IPS-20b (cell line): ENCODE results near the gene ARHGAP42.

ENCODE experiments used
- H3K27ac ChIP-seq: one replicate; pipeline ENCODE4 v1.5.1; 2013; ENCODE audit warnings: low read length
- H3K27me3 ChIP-seq: 2 replicates; pipeline ENCODE4 v1.6.1; 2013; ENCODE audit warnings: mild to moderate bottlenecking, low read length, inconsistent platforms; ENCODE audit not compliant: insufficient read depth
- H3K36me3 ChIP-seq: 2 replicates; pipeline ENCODE4 v1.6.1; 2013; ENCODE audit warnings: low read depth, mild to moderate bottlenecking, inconsistent platforms, low read length, moderate library complexity; ENCODE audit not compliant: insufficient read depth
- H3K4me1 ChIP-seq: 2 replicates; pipeline ENCODE4 v1.6.1; 2013; ENCODE audit warnings: mild to moderate bottlenecking, control low read depth, inconsistent platforms, low read length, moderate library complexity; ENCODE audit not compliant: insufficient read depth
- H3K4me3 ChIP-seq: 2 replicates; pipeline ENCODE4 v1.5.1; 2013; ENCODE audit warnings: mild to moderate bottlenecking, low read length, inconsistent platforms
- H3K9ac ChIP-seq: 2 replicates; pipeline ENCODE4 v1.6.1; 2013; ENCODE audit warnings: low read depth, mild to moderate bottlenecking, inconsistent platforms, low read length, moderate library complexity
- H3K9me3 ChIP-seq: 2 replicates; pipeline ENCODE4 v1.6.1; 2013; ENCODE audit warnings: mild to moderate bottlenecking, low read depth, low read length, inconsistent platforms; ENCODE audit not compliant: insufficient read depth

The ARHGAP42 gene

GRCh38 chr11:100963375-100963774, 276.3 kb downstream of the ARHGAP42 start:
- H3K9ac ChIP-seq: no peak overlapping the region
- no peak overlapping the region for H3K4me3 ChIP-seq
- no peaks in the 10 kb centered on the region for H3K27me3 ChIP-seq
- H3K9me3 ChIP-seq: no peaks in the 10 kb centered on the region
- H3K4me1 ChIP-seq: no peaks in the 10 kb centered on the region
- no peak overlapping the region for H3K27ac ChIP-seq
- H3K36me3 ChIP-seq: peaks cover 25% of the 10 kb centered on the region

GRCh38 chr11:100964435-100964834, 277.3 kb downstream of the ARHGAP42 start:
- Histone ChIP-seq H3K4me3 (no peak overlapping the region), H3K27me3 (no peaks in the 10 kb centered on the region), H3K9me3 (no peaks in the 10 kb centered on the region; the same call in 1 of the 2 replicates), H3K4me1 (no peaks in the 10 kb centered on the region), H3K9ac (no peak overlapping the region), H3K27ac (no peak overlapping the region), H3K36me3 (peaks cover 25% of the 10 kb centered on the region)

GRCh38 chr11:100965346-100965745, 278.3 kb downstream of the ARHGAP42 start:
- Histone ChIP-seq H3K9me3 (no peaks in the 10 kb centered on the region; the same call in 1 of the 2 replicates), H3K27ac (no peak overlapping the region), H3K4me3 (no peak overlapping the region), H3K9ac (no peak overlapping the region), H3K36me3 (peaks cover 25% of the 10 kb centered on the region), H3K27me3 (no peaks in the 10 kb centered on the region), H3K4me1 (no peaks in the 10 kb centered on the region)

- H3K36me3 ChIP-seq: peaks cover 22% of the 10 kb centered on the region
- H3K9me3 ChIP-seq: no peaks in the 10 kb centered on the region; the same call in 1 of the 2 replicates
- H3K27me3 ChIP-seq: no peaks in the 10 kb centered on the region
- H3K4me3 ChIP-seq: no peak overlapping the region
- H3K27ac ChIP-seq: no peak overlapping the region
- H3K4me1 ChIP-seq: no peaks in the 10 kb centered on the region
- no peak overlapping the region for H3K9ac ChIP-seq
Measured at GRCh38 chr11:100966366-100966765, 279.3 kb downstream of the ARHGAP42 start.

GRCh38 chr11:100969008-100969407, 281.9 kb downstream of the ARHGAP42 start:
- Histone ChIP-seq H3K27ac (no peak overlapping the region), H3K36me3 (peaks cover 6% of the 10 kb centered on the region; the same call in 1 of the 2 replicates), H3K27me3 (no peaks in the 10 kb centered on the region), H3K4me1 (no peaks in the 10 kb centered on the region), H3K9me3 (no peaks in the 10 kb centered on the region; the same call in 1 of the 2 replicates), H3K4me3 (no peak overlapping the region), H3K9ac (no peak overlapping the region)

- Histone ChIP-seq H3K27ac (no peak overlapping the region), H3K4me1 (no peaks in the 10 kb centered on the region), H3K4me3 (no peak overlapping the region), H3K9ac (no peak overlapping the region), H3K36me3 (peaks cover 8% of the 10 kb centered on the region; the same call in 1 of the 2 replicates), H3K9me3 (no peaks in the 10 kb centered on the region; the same call in 1 of the 2 replicates), H3K27me3 (peaks cover 3% of the 10 kb centered on the region; the same call in 1 of the 2 replicates)
Measured at GRCh38 chr11:100970283-100971164, 283.4 kb downstream of the ARHGAP42 start.

GRCh38 chr11:100972046-100972445, 285.0 kb downstream of the ARHGAP42 start:
- H3K27me3 ChIP-seq: peaks cover 18% of the 10 kb centered on the region
- no peaks in the 10 kb centered on the region for H3K4me1 ChIP-seq
- no peak overlapping the region for H3K9ac ChIP-seq
- peaks cover 23% of the 10 kb centered on the region for H3K36me3 ChIP-seq
- H3K9me3 ChIP-seq: no peaks in the 10 kb centered on the region; the same call in 1 of the 2 replicates
- no peak overlapping the region for H3K27ac ChIP-seq
- H3K4me3 ChIP-seq: no peak overlapping the region

GRCh38 chr11:100978442-100978841, 291.4 kb downstream of the ARHGAP42 start:
- no peak overlapping the region for H3K4me3 ChIP-seq
- peaks cover 47% of the 10 kb centered on the region for H3K27me3 ChIP-seq
- H3K9ac ChIP-seq: no peak overlapping the region
- H3K36me3 ChIP-seq: peaks cover 33% of the 10 kb centered on the region
- no peaks in the 10 kb centered on the region for H3K9me3 ChIP-seq
- H3K27ac ChIP-seq: no peak overlapping the region
- H3K4me1 ChIP-seq: peaks cover 11% of the 10 kb centered on the region; the same call in 1 of the 2 replicates

GRCh38 chr11:100978939-100979338, 291.9 kb downstream of the ARHGAP42 start:
- H3K9ac ChIP-seq: no peak overlapping the region
- H3K9me3 ChIP-seq: no peaks in the 10 kb centered on the region
- H3K4me1 ChIP-seq: peaks cover 11% of the 10 kb centered on the region; the same call in 1 of the 2 replicates
- H3K27me3 ChIP-seq: peaks cover 47% of the 10 kb centered on the region
- H3K27ac ChIP-seq: no peak overlapping the region
- peaks cover 33% of the 10 kb centered on the region for H3K36me3 ChIP-seq
- no peak overlapping the region for H3K4me3 ChIP-seq

- H3K36me3 ChIP-seq: peaks cover 27% of the 10 kb centered on the region
- H3K4me3 ChIP-seq: no peak overlapping the region
- no peak overlapping the region for H3K9ac ChIP-seq
- H3K27me3 ChIP-seq: peaks cover 47% of the 10 kb centered on the region
- no peak overlapping the region for H3K27ac ChIP-seq
- H3K9me3 ChIP-seq: no peaks in the 10 kb centered on the region
- peaks cover 11% of the 10 kb centered on the region; the same call in 1 of the 2 replicates for H3K4me1 ChIP-seq
Measured at GRCh38 chr11:100980156-100980555, 293.1 kb downstream of the ARHGAP42 start.

GRCh38 chr11:100981196-100981824, 294.2 kb downstream of the ARHGAP42 start:
- H3K4me1 ChIP-seq: peaks cover 11% of the 10 kb centered on the region; the same call in 1 of the 2 replicates
- peaks cover 18% of the 10 kb centered on the region for H3K36me3 ChIP-seq
- H3K27me3 ChIP-seq: peaks cover 37% of the 10 kb centered on the region
- H3K4me3 ChIP-seq: no peak overlapping the region
- no peak overlapping the region for H3K9ac ChIP-seq
- H3K27ac ChIP-seq: no peak overlapping the region
- H3K9me3 ChIP-seq: no peaks in the 10 kb centered on the region
